DLD1 (cell line): ENCODE measurements around the gene DCAF10.
"Not testable (repeated sequence)": the region's sequence is repeated elsewhere in the genome, so short reads cannot be mapped to it uniquely, and the experiment has no call there.

Experiments
- in situ Hi-C: cut with HindIII; loops from 2 replicates; pipeline ENCODE4 v1.10.0; 2017; ENCODE audit warnings: low sequenced_read_pairs

DCAF10 gene

GRCh38 chr9:37856551-37856950 is 56.0 kb downstream of the DCAF10 start:
- in situ Hi-C loops: no loop called here

- in situ Hi-C loops: no loop called here
These were observed 58.4 kb downstream of the DCAF10 start for GRCh38 chr9:37859043-37859442.

- in situ Hi-C loops: no loop called here
These were observed 61.9 kb downstream of the DCAF10 start for GRCh38 chr9:37862530-37862929.

- in situ Hi-C loops: no loop called here
These were observed 69.6 kb downstream of the DCAF10 start for GRCh38 chr9:37870081-37870798.

- in situ Hi-C loops: no loop called here
These were observed 70.2 kb downstream of the DCAF10 start for GRCh38 chr9:37870799-37871176.

GRCh38 chr9:37873955-37874354 is 73.4 kb downstream of the DCAF10 start:
- in situ Hi-C loops: no loop called here

GRCh38 chr9:37876376-37876775 is 75.8 kb downstream of the DCAF10 start:
- in situ Hi-C loops: no loop called here

GRCh38 chr9:37880916-37881479 is 80.4 kb downstream of the DCAF10 start:
- in situ Hi-C loops: no loop called here

GRCh38 chr9:37887977-37888583 is 87.5 kb downstream of the DCAF10 start:
- in situ Hi-C loops: not testable (repeated sequence)

- in situ Hi-C loops: no loop called here
These were observed 88.9 kb downstream of the DCAF10 start for GRCh38 chr9:37889536-37889935.

- in situ Hi-C loops: not testable (repeated sequence)
These were observed 90.4 kb downstream of the DCAF10 start for GRCh38 chr9:37891042-37891441.

- in situ Hi-C loops: no loop called here
These were observed 91.5 kb downstream of the DCAF10 start for GRCh38 chr9:37892063-37892462.

- in situ Hi-C loops: no loop called here
These were observed 97.1 kb downstream of the DCAF10 start for GRCh38 chr9:37897665-37898064.

GRCh38 chr9:37899041-37899440 is 98.4 kb downstream of the DCAF10 start:
- in situ Hi-C loops: no loop called here

- in situ Hi-C loops: no loop called here
These were observed 101.5 kb downstream of the DCAF10 start for GRCh38 chr9:37902131-37902530.

- in situ Hi-C loops: no loop called here
These were observed 102.4 kb downstream of the DCAF10 start for GRCh38 chr9:37902796-37903646.

GRCh38 chr9:37903647-37904444 is 103.2 kb downstream of the DCAF10 start, which contains the start of gene SLC25A51:
Gene SLC25A51 (minus strand): TSS chr9:37904127. CDS start chr9:37888550, 15,577 bp downstream.
- in situ Hi-C loops: no loop called here

GRCh38 chr9:37904445-37905130 is 104.0 kb downstream of the DCAF10 start:
- in situ Hi-C loops: no loop called here

- in situ Hi-C loops: no loop called here
These were observed 104.5 kb downstream of the DCAF10 start for GRCh38 chr9:37905131-37905505.

- in situ Hi-C loops: no loop called here
These were observed 105.2 kb downstream of the DCAF10 start for GRCh38 chr9:37905776-37906175.
